RWPE2 (cell line): Measurements from ENCODE around the gene SCYL2.
A peak's percentile ranks its signal among the peaks of the same experiment; 100 is the strongest.

ENCODE experiments used
- ATAC-seq: fragments of 200-7000 bp; cut with Tn5 transposase; 3 replicates; pipeline ENCODE4 v1.9.1; 2021; ENCODE audit warnings: low read depth
- DNase-seq: peaks from one replicate; pipeline ENCODE4 v3.0.0-alpha.2; 2020; ENCODE audit warnings: low spot score
- H3K27ac ChIP-seq: fragments of 450-650 bp; 2 replicates; pipeline ENCODE4 v1.5.1; 2017; ENCODE audit warnings: mild to moderate bottlenecking; ENCODE audit not compliant: poor library complexity, severe bottlenecking
- H3K27me3 ChIP-seq: fragments of 250-450 bp; sonication (Bioruptor Pico); 2 replicates; pipeline ENCODE4 v1.5.1; 2021; ENCODE audit warnings: mild to moderate bottlenecking, moderate library complexity; ENCODE audit not compliant: insufficient read depth, poor library complexity, severe bottlenecking
- H3K36me3 ChIP-seq: fragments of 250-450 bp; sonication (Bioruptor Pico); 2 replicates; pipeline ENCODE4 v1.5.1; 2020; ENCODE audit warnings: low read depth, mild to moderate bottlenecking, moderate library complexity
- H3K4me1 ChIP-seq: fragments of 250-450 bp; sonication (Bioruptor Pico); 2 replicates; pipeline ENCODE4 v1.5.1; 2021; ENCODE audit warnings: mild to moderate bottlenecking, moderate library complexity; ENCODE audit not compliant: insufficient read depth, poor library complexity, severe bottlenecking
- H3K4me3 ChIP-seq: fragments of 250-450 bp; sonication (Bioruptor Pico); 2 replicates; pipeline ENCODE4 v1.5.1; 2021; ENCODE audit warnings: mild to moderate bottlenecking, moderate library complexity; ENCODE audit not compliant: severe bottlenecking
- H3K9me3 ChIP-seq: fragments of 250-450 bp; sonication (Bioruptor Pico); 2 replicates; pipeline ENCODE4 v1.5.1; 2021; ENCODE audit warnings: mild to moderate bottlenecking, moderate library complexity; ENCODE audit not compliant: severe bottlenecking
- CTCF ChIP-seq: fragments of 450-650 bp; IDR thresholded peaks from one replicate; pipeline ENCODE4 v1.5.1; 2017; ENCODE audit warnings: mild to moderate bottlenecking, moderate library complexity; ENCODE audit not compliant: poor library complexity, severe bottlenecking

The SCYL2 gene

GRCh38 chr12:100238801-100239200 is 28.2 kb upstream of the SCYL2 start:
- no peaks in the 10 kb centered on the region for H3K4me1 ChIP-seq
- no peak overlapping the region for H3K4me3 ChIP-seq
- H3K9me3 ChIP-seq: no peaks in the 10 kb centered on the region
- H3K27ac ChIP-seq: no peak overlapping the region
- no peak for DNase-seq
- ATAC-seq: no peak
- H3K36me3 ChIP-seq: no peaks in the 10 kb centered on the region
- no peak for TF ChIP-seq CTCF
- no peaks in the 10 kb centered on the region for H3K27me3 ChIP-seq

GRCh38 chr12:100239589-100239988 is 27.4 kb upstream of the SCYL2 start:
- Histone ChIP-seq H3K9me3 (no peaks in the 10 kb centered on the region), H3K4me3 (no peak overlapping the region), H3K27ac (no peak overlapping the region), H3K27me3 (no peaks in the 10 kb centered on the region), H3K36me3 (no peaks in the 10 kb centered on the region), H3K4me1 (no peaks in the 10 kb centered on the region)
- ATAC-seq: no peak
- no peak for DNase-seq
- no peak for TF ChIP-seq CTCF

- no peak for TF ChIP-seq CTCF
- H3K4me3 ChIP-seq: no peak overlapping the region
- no peak overlapping the region for H3K27ac ChIP-seq
- H3K36me3 ChIP-seq: no peaks in the 10 kb centered on the region
- H3K27me3 ChIP-seq: no peaks in the 10 kb centered on the region
- ATAC-seq (no peak), DNase-seq (no peak)
- no peaks in the 10 kb centered on the region for H3K4me1 ChIP-seq
- no peaks in the 10 kb centered on the region for H3K9me3 ChIP-seq
These were observed 23.8 kb upstream of the SCYL2 start for GRCh38 chr12:100243137-100243536.

GRCh38 chr12:100247765-100248164 is 19.2 kb upstream of the SCYL2 start:
- Histone ChIP-seq H3K4me1 (no peaks in the 10 kb centered on the region), H3K36me3 (no peaks in the 10 kb centered on the region), H3K9me3 (no peaks in the 10 kb centered on the region), H3K27ac (no peak overlapping the region), H3K27me3 (no peaks in the 10 kb centered on the region), H3K4me3 (no peak overlapping the region)
- TF ChIP-seq CTCF: no peak
- no peak for DNase-seq
- ATAC-seq: no peak

GRCh38 chr12:100248886-100249285 is 18.1 kb upstream of the SCYL2 start:
- DNase-seq (no peak), ATAC-seq (0 out of 3 replicates have a peak, but pooled peaks have one; percentile 27)
- Histone ChIP-seq H3K27ac (no peak overlapping the region), H3K4me1 (no peaks in the 10 kb centered on the region), H3K27me3 (no peaks in the 10 kb centered on the region), H3K4me3 (no peak overlapping the region), H3K9me3 (no peaks in the 10 kb centered on the region), H3K36me3 (no peaks in the 10 kb centered on the region)
- TF ChIP-seq CTCF: no peak
